H4 (cell line): ENCODE measurements around the gene IFI16. TPM values are rescaled to one million over a fixed set of nuclear protein-coding genes. Genes with fewer than 3 reads are reported as not detected.
"Not testable (repeated sequence)": the region's sequence is repeated elsewhere in the genome, so short reads cannot be mapped to it uniquely, and the experiment has no call there.

Experiments used
- DNase-seq: peaks from one replicate; pipeline ENCODE4 v3.0.0-alpha.2; 2015; ENCODE audit warnings: low spot score
- total RNA-seq: library from RNA; depleted of rRNA; stranded (reverse); fragments of >200 nt; shearing (Covaris generic); gene quantifications from 2 replicates; pipeline ENCODE4 v1.2.3, GENCODE V29; 2014; rRNA removed

IFI16 gene
- 31.8 and 54.0 TPM in 2 replicates for total RNA-seq

DNA sequence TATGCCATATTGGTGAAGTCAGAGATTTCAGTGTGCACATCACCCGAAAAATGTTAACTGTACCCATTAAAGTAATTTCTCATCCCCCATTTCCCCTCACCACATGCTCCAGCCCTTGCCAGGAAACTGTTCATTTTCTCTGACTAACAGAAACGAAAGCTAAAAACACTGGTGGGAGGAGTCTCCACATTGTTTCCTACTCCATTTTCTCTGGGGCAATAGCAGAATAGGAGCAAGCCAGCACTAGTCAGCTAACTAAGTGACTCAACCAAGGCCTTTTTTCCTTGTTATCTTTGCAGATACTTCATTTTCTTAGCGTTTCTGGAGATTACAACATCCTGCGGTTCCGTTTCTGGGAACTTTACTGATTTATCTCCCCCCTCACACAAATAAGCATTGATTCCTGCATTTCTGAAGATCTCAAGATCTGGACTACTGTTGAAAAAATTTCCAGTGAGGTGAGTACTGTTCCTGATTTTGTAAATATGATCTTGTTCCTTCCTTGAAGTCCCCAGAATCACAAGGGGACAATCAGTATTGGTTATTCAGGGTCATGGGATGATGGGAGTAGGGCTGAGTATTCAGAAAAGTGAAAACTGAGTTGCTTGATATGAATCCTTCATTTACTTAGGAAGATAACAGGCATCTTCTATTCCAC is at the start of gene IFI16:
IFI16 (plus strand) TSS at position 204 of the 658 bp plus-strand sequence. CDS start 4,774 bp downstream, outside the sequence.
- DNase-seq = peak; percentile 95

DNA sequence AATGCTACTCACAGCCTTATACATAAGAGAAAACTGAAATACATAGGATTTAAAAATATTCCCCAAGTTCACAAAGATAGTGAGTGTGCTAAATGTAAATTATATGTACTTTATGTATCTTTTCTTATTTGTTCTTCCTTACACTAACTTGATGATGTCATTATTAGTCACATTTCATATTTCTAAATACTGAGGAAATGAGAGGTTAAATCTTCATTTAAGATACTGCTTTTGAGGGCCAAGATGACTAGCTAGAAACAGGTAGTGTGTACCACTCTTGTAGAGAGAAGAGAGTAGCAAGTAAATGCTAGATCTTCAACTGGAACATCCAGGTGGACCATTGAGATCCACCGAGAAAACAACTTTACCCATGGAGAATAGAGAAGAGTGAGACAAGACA is 48.5 kb upstream of the IFI16 start:
- no peak for DNase-seq

DNA sequence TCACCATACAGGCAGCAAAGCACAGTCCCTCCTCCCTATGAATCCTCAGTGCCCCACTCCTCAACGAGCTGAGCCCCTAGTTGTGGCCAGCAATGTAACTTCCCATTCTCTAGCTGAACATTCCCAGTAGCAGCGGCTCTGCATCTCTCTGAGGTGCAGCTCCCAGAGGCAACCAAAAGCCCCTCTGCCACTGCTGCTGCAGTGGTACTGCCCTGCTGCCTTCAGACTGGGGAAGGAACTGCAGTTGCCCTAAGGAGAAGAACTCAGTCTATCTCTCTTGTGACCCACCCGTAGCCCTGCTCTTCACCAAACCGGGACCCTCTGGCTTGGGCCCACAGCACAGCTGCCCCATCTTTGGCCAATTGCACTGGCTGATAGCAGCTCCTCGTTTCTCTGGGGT is 46.7 kb upstream of the IFI16 start:
- no peak for DNase-seq

DNA sequence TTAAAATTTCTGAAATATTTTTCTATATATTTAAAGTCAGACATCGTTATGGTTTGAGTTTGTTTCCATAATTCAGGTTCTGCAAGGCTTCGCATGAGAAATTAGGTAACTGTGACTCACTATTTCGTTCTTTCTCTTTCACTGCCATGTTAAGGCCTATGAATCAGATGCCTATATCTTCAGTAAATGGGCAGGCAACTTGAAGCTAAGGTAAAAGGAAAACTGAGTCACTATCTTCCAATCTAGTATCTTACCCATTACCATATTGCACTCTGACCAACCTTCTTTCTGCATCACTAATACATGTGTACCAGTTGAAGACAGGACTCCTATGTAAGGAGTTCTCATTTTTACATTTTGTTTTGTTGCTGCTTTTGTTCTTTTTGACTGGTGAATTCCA is 40.5 kb upstream of the IFI16 start:
- DNase-seq = no peak

DNA sequence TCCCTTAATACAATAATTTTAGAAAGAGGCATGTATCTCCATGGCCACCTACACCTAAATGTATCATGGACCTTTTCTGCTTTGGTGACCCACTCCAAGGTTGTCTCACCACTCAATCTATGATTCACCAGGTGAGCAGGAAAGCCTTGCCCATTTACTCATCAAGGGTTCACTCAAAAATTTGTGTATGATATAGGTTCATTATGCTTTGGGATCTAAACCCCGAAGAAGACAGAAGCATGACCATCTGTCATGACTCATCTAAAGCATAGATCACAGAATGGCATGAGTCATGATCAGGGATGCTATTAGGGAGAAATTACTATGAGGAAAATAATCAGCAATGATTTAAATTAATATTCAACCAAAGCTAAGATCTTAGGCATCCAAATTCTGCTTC is 39.9 kb upstream of the IFI16 start:
- no peak for DNase-seq

DNA sequence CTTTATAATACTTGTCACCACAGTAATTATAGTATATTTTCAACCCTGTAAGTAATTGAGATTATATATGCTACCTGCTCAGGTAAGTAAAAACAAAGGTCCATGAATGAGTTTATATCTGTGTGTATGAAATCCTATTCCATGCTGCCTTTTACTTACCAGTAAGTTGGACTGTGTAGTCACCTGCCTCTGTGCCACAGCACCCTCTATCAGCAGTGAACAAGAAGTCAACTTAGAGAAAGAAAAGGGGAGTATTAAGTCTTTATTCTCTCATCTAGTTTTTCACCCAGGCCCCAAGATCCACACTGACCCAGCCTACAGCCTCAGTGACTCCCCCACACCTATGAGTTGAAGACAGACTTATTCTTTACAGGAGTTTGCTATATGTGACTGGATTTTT is 36.9 kb upstream of the IFI16 start:
- peak; percentile 11 for DNase-seq

DNA sequence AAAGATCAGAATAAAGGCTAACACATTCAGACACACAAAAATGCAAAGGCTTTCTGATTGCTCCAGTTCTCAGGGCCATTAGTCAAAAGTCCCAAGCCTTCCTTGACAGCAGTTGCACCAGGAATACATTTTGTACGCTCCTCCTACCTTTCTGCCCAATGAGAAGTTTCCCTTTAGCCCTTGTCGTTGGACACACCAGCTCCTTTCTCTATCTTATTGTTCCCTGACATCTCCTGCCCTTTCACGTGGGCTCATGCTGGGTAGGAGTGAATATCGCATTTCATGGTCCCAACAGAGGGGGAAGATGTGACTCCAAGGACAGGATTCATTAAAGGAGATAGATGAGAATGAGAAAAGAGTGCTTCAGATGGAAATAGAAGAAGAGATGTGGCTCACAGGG is 33.5 kb upstream of the IFI16 start:
- no peak for DNase-seq

DNA sequence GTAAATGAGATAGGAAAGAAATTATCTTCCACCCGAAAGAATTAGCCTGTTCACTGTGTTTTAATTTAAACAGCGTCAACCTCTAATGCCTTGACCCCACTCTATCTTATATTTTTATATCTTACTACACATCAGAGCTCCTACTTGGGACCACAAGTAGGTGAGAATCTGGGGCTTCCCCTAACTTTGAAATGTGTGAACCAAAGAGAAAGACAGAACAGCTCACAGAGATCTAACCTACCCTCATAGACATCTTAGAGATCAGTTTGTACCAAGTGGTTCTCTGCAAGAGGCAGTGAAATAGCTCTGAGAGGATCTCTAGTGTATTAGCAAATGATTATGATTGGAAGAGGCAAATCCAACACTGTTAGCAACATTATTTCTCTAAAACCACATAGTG is 31.0 kb upstream of the IFI16 start:
- DNase-seq = no peak

DNA sequence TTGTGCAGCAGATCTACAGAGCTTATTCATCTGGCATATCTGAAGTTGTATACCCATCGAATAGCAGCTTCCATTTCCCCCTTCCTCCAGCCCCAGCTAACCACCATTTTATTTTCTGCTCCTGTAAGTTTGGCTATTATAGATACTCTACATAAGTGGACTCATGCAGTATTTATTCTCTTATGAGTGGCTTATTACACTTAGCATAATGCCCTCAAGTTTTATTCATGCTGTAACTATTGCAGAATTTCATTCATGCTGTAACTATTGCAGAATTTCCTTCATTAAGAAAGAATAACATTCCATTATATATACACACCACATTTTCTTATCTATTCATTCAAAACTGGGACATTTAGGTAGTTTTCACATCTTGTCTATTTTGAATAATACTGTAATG is 30.5 kb upstream of the IFI16 start:
- no peak for DNase-seq

DNA sequence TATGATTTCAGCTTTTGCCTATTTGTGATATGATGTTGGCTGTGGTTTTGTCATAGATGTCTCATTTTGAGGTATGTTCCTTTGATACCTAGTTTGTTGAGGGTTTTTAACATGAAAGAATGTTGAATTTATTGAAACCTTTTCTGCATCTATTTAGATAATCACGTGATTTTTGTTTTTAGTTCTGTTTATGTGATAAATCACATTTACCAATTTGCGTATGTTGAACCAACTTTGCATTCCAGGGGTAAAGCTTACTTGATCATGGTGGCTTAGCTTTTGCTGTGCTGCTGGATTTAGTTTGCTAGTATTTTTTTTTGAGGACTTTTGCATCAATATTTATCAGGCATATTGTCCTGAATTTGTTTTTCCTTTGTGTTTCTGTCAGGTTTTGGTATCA is 26.5 kb upstream of the IFI16 start:
- DNase-seq = no peak

DNA sequence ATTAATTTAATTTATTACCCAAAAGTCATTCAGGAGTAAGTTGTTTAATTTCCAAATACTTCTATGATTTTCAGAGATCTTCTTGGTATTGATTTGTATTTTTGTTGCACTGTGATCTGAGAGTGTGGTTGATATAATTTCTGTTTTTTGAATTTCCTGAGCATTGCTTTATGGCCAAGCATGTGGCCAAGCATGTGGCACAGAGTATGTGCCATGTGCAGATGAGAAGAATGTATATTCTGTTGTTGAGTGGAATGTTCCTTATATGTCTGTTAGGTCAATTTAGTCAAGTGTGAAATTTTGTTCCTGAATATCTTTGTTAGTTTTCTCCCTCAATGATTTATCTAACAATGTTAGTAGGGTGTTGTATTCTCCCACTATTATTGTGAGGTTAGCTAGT is 25.3 kb upstream of the IFI16 start:
- DNase-seq = no peak

DNA sequence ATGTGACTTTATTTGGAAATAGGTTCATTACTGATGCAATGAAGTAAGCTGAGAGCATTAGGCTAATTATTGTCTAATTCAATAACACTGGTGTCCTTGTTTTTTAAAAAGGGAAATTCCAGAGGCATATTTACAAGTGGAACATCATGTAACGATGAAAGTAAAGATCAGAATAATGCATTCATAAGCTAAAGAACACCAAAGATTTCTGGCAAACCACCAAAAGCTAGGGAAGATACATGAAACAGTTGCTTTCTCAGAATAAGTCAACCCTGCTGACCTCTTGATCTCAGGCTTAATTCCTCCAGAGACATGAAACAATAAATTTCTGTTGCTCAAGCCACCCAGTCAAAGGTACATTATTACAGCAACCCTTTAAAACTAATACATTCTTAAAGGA is 20.3 kb upstream of the IFI16 start:
- DNase-seq = no peak

DNA sequence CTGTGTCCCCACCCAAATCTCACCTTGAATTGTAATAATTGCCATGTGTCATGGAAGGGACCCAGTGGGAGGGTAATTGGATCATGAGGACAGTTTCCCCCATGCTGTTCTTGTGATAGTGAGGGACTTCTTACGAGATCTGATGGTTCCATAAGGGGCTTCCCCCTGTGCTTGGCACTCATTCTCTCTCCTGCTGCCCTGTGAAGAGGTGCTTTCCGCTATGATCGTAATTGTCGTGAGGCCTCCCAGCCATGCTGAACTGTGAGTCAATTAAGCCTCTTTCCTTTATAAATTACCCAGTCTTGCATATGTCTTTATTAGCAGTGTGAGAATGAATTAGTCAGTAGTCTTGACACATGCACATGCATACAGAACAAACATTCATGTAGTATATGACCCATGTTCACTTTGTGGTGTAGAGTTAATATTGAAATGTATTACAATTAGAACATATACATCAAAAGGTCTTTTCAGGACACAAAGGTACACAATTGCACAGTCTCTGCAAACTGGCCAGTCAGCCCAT is 16.9 kb upstream of the IFI16 start:
- DNase-seq = no peak

DNA sequence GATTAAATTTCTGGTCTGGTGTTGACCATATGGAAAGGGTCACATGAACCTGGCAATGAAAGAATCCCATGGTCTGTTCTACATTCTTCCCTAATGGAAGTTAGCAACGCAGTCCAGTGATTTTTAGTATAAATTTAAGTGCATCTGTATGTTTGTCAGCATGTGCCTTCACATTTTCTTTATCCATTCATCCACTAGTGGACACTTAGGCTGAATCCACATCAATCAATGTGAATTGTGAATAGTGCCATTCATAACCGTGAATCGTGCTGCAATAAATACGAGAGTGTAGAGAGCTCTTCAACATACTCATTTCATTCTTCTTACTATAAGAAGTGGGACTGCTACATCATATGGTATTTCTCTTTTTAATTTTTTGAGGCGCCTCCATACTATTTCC is 12.7 kb upstream of the IFI16 start:
- DNase-seq = no peak

DNA sequence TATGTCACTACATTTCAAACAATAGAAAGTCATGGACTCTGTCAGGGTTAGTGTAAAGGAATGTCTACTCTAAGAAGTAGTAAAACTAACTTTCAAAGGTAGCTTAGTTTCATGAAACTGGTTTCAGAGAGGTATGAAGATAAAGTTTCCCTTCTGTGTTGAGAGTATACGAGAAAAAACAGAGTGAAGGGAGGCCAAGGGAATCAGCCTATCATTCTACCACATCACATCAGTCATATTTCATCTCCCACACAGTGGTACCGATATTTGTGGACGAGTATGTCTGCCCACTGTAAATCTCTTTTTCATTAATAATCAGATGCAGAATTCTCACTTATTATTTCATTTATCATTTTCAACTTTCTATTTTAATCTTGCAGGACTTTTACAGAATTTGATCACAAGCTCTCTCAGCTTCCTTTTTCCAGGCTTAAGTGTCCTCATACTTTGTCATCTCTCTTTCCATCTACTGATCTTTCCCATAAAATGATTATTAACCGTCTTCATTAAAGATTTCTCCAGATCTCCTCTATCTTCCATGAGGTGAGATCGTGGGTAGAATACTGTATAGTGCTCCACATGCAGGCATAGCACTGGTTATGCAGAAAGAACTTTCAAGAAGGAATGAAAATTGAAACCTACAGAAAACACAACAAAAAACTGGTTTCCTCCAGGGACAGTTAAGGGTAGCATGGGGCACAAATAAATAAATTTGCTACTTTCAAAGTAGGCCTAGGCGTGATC is 11.5 kb upstream of the IFI16 start:
- DNase-seq = no peak

DNA sequence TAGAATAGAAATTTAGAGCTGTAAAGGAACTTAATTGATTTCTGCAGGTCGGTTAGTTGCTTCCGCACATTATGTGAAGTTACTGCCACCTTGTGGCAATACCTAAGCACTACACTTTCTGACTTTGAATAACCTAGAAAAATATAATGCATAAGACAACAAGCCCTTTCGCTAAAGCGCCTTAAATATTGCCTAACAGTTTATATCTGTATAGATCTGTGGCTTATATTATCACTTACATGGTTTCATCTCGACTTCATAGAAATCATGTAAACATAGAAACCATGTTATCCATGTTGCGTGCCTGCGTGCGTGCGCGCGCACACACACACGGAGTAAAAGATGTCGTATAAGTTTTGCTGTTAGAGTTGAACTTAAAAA is 10.9 kb upstream of the IFI16 start:
- peak; percentile 57 for DNase-seq

DNA sequence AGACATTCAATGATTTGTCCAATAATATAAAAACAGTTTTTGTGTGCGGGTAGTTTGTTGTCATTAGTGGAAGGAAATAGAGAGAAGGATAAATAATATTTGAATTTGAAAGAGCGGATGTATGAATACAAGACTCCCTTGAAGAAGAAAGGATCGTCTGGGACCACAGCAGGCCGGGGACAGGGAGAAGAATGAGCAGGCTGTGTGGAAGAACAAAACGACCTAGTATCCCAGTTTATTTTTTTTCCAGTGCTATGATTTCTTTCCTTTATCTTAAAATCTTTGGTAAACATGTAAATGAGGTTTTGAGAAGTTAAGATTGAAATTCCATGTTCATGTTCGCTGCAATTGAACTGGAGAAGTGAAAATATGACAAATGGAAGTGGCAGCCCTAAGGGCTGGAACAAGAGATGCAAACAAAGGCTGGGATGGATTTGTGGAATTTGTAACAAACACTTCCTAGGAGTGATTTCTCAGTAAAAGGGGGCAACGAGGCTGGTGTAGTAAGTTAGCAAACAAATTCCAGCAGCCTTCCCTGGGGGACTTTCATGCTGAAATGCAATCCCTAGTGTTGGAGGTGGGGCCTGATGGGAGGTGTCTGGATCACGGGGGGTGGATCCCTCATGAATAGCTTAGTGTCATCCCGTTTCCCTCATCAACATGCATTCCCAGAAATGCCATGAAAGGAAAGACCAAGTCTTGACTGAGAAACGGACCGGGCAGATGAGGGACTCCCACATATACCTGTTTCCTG is 10.2 kb upstream of the IFI16 start:
- peak; percentile 94 for DNase-seq

DNA sequence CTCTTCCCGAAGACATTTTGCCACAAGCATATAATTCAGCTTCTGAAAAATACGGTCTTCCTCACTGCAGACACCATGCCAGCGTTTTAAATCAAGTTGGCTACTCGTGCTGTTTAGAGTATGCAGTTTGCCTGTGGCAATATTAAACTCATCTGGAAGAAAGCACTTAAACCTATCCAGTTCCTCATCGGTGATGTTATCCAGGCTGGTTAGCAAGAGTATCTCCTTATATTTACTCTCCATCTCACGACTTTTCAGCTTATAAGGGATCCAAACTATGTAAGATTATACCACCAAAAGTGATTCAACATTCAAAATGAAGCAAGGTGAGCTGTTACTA is 9.7 kb upstream of the IFI16 start:
- DNase-seq = no peak

DNA sequence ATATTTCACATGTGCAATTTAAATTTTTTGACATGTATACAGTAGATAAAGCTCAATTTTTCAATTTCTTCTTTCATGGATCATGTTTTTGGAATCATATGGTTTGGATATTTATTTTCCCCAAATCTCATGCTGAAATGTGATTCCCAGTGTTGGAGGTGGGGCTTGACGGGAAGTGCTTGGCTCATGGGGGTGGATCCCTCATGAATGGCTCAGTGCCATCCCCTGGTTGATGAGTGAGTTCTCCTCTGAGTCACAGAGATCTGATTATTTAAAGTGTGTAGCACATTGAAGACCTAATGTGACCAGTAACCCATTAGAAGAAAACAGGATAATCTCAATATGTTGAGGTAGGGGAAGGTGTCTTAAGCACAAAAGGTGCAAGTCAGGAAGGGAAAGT is 9.1 kb upstream of the IFI16 start:
- DNase-seq = peak; percentile 94

DNA sequence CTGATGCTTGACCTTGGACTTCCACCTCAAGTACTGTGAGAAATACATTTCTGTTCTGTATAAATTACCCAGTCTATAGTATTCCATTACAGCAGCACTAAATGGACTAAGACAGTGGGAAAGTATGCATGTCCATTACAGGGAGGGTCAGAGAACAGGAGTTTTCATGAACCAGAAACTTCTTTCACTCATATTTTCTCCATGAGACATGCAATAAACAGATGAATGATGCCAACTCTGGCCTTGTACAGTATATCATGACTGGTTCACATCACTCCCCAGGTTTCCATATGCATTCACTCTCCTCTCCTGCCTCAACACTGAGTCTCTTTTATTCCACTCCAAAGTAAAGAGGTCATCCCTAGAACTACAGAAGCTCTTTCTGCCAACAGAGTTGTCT is 4.5 kb upstream of the IFI16 start:
- no peak for DNase-seq

DNA sequence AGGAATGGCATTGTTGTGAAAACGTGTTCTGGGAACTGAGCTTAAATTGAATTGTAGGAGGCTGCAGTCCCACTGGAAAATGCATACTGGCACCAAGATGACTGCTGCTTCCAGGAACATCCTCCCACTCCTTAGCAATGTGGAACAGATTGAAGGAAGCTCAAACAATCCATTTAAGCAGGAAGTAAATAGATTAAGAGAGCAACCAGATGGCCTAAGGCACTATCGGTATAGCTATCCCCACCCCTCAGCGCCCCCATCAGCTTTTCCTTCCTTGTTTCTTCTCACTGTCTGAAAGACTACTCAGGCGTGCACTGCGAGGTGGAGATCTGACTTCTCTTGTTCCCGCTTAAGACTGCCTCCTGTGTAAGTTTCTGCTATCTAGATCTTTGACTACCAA is 4.0 kb upstream of the IFI16 start:
- no peak for DNase-seq

DNA sequence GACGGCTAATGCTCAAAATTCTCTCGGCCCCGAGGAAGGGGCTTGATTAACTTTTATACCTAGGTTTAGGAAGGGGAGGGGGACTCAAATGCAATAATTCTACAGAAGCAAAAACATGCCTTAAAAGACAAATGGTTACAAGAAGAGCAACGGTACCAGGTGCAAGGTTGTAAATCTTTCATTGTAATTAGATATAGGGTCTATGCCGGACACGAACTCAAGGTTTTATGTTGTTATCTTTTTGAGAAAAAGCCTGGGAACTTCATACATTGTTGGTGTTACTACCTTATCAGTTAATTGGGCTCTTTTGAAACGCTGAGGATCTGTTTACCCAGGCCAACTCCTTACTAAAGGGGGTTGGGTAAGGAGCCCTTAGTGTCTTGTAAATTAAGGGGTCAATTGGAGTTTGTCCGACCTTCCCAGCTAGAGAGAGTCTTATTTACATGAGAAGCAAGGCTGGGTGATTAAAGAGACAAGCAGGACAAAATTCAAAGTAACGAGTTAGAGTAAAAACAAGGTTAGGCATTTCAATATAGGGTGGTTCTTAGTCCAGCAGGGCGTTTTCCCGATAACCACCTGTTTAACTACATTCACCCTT is 3.4 kb upstream of the IFI16 start:
- not testable (repeated sequence) for DNase-seq
